ENCODE data around the gene DYNC1H1.
A peak's percentile ranks its signal among the peaks of the same experiment; 100 is the strongest.

Gene DYNC1H1
- 548 to 888 reads per million in 2 experiments for total RNA-seq

GRCh38 chr14:101964297-101965180 lies at the start of gene DYNC1H1:
DYNC1H1 (plus strand) TSS chr14:101964573; CDS start chr14:101964692, 119 bp downstream.
- DNase-seq (ENCODE audit: low read depth), result peak; percentile 82

- no peak for DNase-seq (ENCODE audit: low read depth)
Observed at GRCh38 chr14:101915871-101916815, 48.2 kb upstream of the DYNC1H1 start.

GRCh38 chr14:101916816-101917412 lies 47.5 kb upstream of the DYNC1H1 start:
- no peak for DNase-seq (ENCODE audit: low read depth)

GRCh38 chr14:101917413-101918017 lies 46.9 kb upstream of the DYNC1H1 start:
- no peak for DNase-seq (ENCODE audit: low read depth)

GRCh38 chr14:101918065-101918989 lies 46.0 kb upstream of the DYNC1H1 start:
- no peak for DNase-seq (ENCODE audit: low read depth)

- DNase-seq (ENCODE audit: low read depth), result no peak
Observed at GRCh38 chr14:101920271-101920670, 44.1 kb upstream of the DYNC1H1 start.

GRCh38 chr14:101922866-101923265 lies 41.5 kb upstream of the DYNC1H1 start:
- no peak for DNase-seq (ENCODE audit: low read depth)

- no peak for DNase-seq (ENCODE audit: low read depth)
Observed at GRCh38 chr14:101925152-101925551, 39.2 kb upstream of the DYNC1H1 start.

GRCh38 chr14:101926085-101926484 lies 38.3 kb upstream of the DYNC1H1 start:
- DNase-seq (ENCODE audit: low read depth), result no peak

GRCh38 chr14:101926620-101927019 lies 37.8 kb upstream of the DYNC1H1 start:
- DNase-seq (ENCODE audit: low read depth), result no peak

GRCh38 chr14:101927859-101928258 lies 36.5 kb upstream of the DYNC1H1 start:
- no peak for DNase-seq (ENCODE audit: low read depth)

- DNase-seq (ENCODE audit: low read depth), result no peak
Observed at GRCh38 chr14:101928415-101928841, 35.9 kb upstream of the DYNC1H1 start.

- no peak for DNase-seq (ENCODE audit: low read depth)
Observed at GRCh38 chr14:101929096-101929495, 35.3 kb upstream of the DYNC1H1 start.

- DNase-seq (ENCODE audit: low read depth), result no peak
Observed at GRCh38 chr14:101929946-101930345, 34.4 kb upstream of the DYNC1H1 start.

GRCh38 chr14:101932673-101933072 lies 31.7 kb upstream of the DYNC1H1 start:
- no peak for DNase-seq (ENCODE audit: low read depth)

- DNase-seq (ENCODE audit: low read depth), result no peak
Observed at GRCh38 chr14:101933209-101933608, 31.2 kb upstream of the DYNC1H1 start.

- no peak for DNase-seq (ENCODE audit: low read depth)
Observed at GRCh38 chr14:101934601-101935150, 29.7 kb upstream of the DYNC1H1 start.

- no peak for DNase-seq (ENCODE audit: low read depth)
Observed at GRCh38 chr14:101937926-101938767, 26.2 kb upstream of the DYNC1H1 start.

- no peak for DNase-seq (ENCODE audit: low read depth)
Observed at GRCh38 chr14:101939646-101940170, 24.7 kb upstream of the DYNC1H1 start.
